K562 (cell line): Measurements from ENCODE around the gene DBNDD1. TPM values are rescaled to one million over a fixed set of nuclear protein-coding genes. Genes with fewer than 3 reads are reported as not detected.

Experiments
- ATAC-seq: fragments of 200-7000 bp; cut with Tn5 transposase; 3 replicates; pipeline ENCODE4 v1.9.1; 2020; ENCODE audit warnings: moderate library complexity
- BruUV-seq: library from RNA; stranded (reverse); fragments of 400-500 nt; replicated peaks from 2 replicates; lab custom pipeline; 2021; lab: Mats Ljungman, UMichigan
- CTCF ChIA-PET: fragments of 300-600 bp; formaldehyde crosslinking; extraction: SDS; loops from one replicate; lab custom pipeline; 2021; ENCODE audit warnings: low intra/inter-chr PET ratio; lab: Yijun Ruan, JAX
- POLR2A ChIA-PET: fragments of 300-600, 350-650 bp; sonication (Branson Sonifier 250); formaldehyde crosslinking; extraction: SDS; loops from one replicate; lab custom pipeline; 2021; ENCODE audit warnings: antibody characterized with exemption, inconsistent platforms; lab: Yijun Ruan, JAX
- DNase-seq, 4 experiments: peaks; one replicate each; pipeline versions ENCODE4 v3.0.0 to v3.0.0-alpha.2; 2011 to 2018; ENCODE audit warnings: low spot score in 3 of 4, mixed read lengths in 3 of 4; ENCODE audit errors: extremely low read depth in 1 of 4
- FAIRE-seq: peaks from 2 replicates; lab custom pipeline; 2011; peaks lifted over from hg19 to GRCh38; lab: Jason Lieb, UNC
- H2AFZ ChIP-seq: 2 replicates; pipeline ENCODE4 v1.6.0; 2011; ENCODE audit warnings: low read depth, low read length, control low read depth, inconsistent platforms
- H3K27ac ChIP-seq: fragments of 200-600 bp; 3 replicates; pipeline ENCODE4 v1.8.0; 2011; ENCODE audit warnings: low read depth, mild to moderate bottlenecking, control low read depth, inconsistent platforms, low read length, moderate library complexity, mixed read lengths; ENCODE audit errors: extremely low read depth
- H3K27me3 ChIP-seq, 2 experiments: fragments of 300-600 bp in 1 of 2; 2 replicates in 1 of 2; 3 replicates in 1 of 2; pipeline versions ENCODE4 v1.6.0 to v1.8.0; 2011; ENCODE audit warnings: inconsistent platforms in 2 of 2, low read length in 2 of 2, mild to moderate bottlenecking in 1 of 2, mixed read lengths in 1 of 2, moderate library complexity in 1 of 2; ENCODE audit not compliant: control insufficient read depth in 2 of 2, insufficient read depth in 2 of 2
- H3K36me3 ChIP-seq: fragments of 300-600 bp; 3 replicates; pipeline ENCODE4 v1.8.0; 2011; ENCODE audit warnings: mild to moderate bottlenecking, low read length, inconsistent platforms; ENCODE audit not compliant: control insufficient read depth, insufficient read depth
- H3K4me1 ChIP-seq, 2 experiments: fragments of 200-600 bp in 1 of 2; replicated peaks in 1 of 2; 2 replicates in 1 of 2; 3 replicates in 1 of 2; pipeline versions ENCODE4 v1.5.1 to v1.8.0; 2011; ENCODE audit warnings: inconsistent platforms in 2 of 2, low read length in 2 of 2, mild to moderate bottlenecking in 1 of 2, mixed read lengths in 1 of 2, moderate library complexity in 1 of 2; ENCODE audit not compliant: control insufficient read depth in 2 of 2, insufficient read depth in 2 of 2
- H3K4me2 ChIP-seq: 2 replicates; pipeline ENCODE4 v1.6.1; 2011; ENCODE audit warnings: low read length, control low read depth, inconsistent platforms, mixed read lengths; ENCODE audit not compliant: insufficient read depth
- H3K4me3 ChIP-seq: fragments of 200-600 bp; sonication (generic), shearing (Covaris generic); 2 replicates; pipeline ENCODE4 v1.5.1; 2016; ENCODE audit warnings: control low read depth, inconsistent platforms
- H3K79me2 ChIP-seq: fragments of 200-600 bp; 3 replicates; pipeline ENCODE4 v1.8.0; 2011; ENCODE audit warnings: low read length, inconsistent platforms; ENCODE audit not compliant: control insufficient read depth, insufficient read depth
- H3K9ac ChIP-seq, 2 experiments: 2 replicates each; pipeline versions ENCODE4 v1.6.0 to v1.6.1; 2011; ENCODE audit warnings: low read depth in 2 of 2, low read length in 2 of 2, control low read depth in 1 of 2, inconsistent platforms in 1 of 2, mild to moderate bottlenecking in 1 of 2, mixed read lengths in 1 of 2; ENCODE audit not compliant: insufficient read depth in 1 of 2
- H3K9me1 ChIP-seq: one replicate; pipeline ENCODE4 v1.6.0; 2011; ENCODE audit warnings: inconsistent platforms, mild to moderate bottlenecking, low read length, moderate library complexity; ENCODE audit not compliant: control insufficient read depth, insufficient read depth
- H3K9me3 ChIP-seq: replicated peaks from 2 replicates; pipeline ENCODE4 v1.5.1; 2011; ENCODE audit warnings: low read depth, low read length, inconsistent platforms; ENCODE audit not compliant: control insufficient read depth, insufficient read depth
- H4K20me1 ChIP-seq: replicated peaks from 2 replicates; pipeline ENCODE4 v1.6.1; 2011; ENCODE audit warnings: low read length, inconsistent platforms, mixed read lengths; ENCODE audit not compliant: control insufficient read depth, insufficient read depth
- ETV1 ChIP-seq: fragments of 450-650 bp; conservative IDR thresholded peaks from 2 replicates; pipeline ENCODE4 v1.6.1; 2016; ENCODE audit warnings: missing genetic modification characterization, control low read depth, low read depth, missing compliant biosample characterization
- POLR2G ChIP-seq: fragments of 200-400 bp; formaldehyde crosslinking; IDR thresholded peaks from 2 replicates; pipeline ENCODE4 v1.6.1; 2017; ENCODE audit warnings: low read depth, mild to moderate bottlenecking, antibody characterized with exemption, low read length, moderate library complexity
- PURB ChIP-seq: sonication (generic); formaldehyde crosslinking; IDR thresholded peaks from 2 replicates; pipeline ENCODE4 v1.9.0; 2021; ENCODE audit warnings: low read depth, mild to moderate bottlenecking, missing genetic modification reagents
- ZBTB1 ChIP-seq: sonication (generic); formaldehyde crosslinking; IDR thresholded peaks from 2 replicates; pipeline ENCODE4 v1.8.1; 2023; ENCODE audit warnings: missing genetic modification reagents, low read depth, mild to moderate bottlenecking, borderline replicate concordance
- ZBTB17 ChIP-seq: fragments of 450-650 bp; formaldehyde crosslinking; IDR thresholded peaks from 2 replicates; pipeline ENCODE4 v1.4.0; 2020; ENCODE audit warnings: mild to moderate bottlenecking
- ZNF23 ChIP-seq: fragments of 250-450 bp; sonication (Bioruptor Pico); IDR thresholded peaks from 2 replicates; pipeline ENCODE4 v1.4.0; 2020; ENCODE audit warnings: mild to moderate bottlenecking
- WGBS: fragments of 100-300 bp; shearing (Covaris generic); methylation state at CpG from one replicate; pipeline ENCODE4 v1.1.6; 2016; ENCODE audit warnings: low coverage, mixed read lengths; ENCODE audit not compliant: insufficient coverage; ENCODE audit errors: missing lambda C conversion rate; 5-methylcytosine and 5-hydroxymethylcytosine counted together
- in situ Hi-C: fragments of 300-500 bp; cut with MboI; formaldehyde crosslinking; loops from 4 replicates; pipeline ENCODE4 v1.15.0; 2018; ENCODE audit warnings: inconsistent platforms, mixed read lengths
- intact Hi-C: fragments of 100-400 bp; cut with micrococcal nuclease; formaldehyde crosslinking; loops from 2 replicates; pipeline ENCODE4 v1.14.2; 2022
- polyA plus RNA-seq, 8 experiments: library from polyadenylated mRNA; depleted of rRNA in 4 of 8; stranded (reverse) in 5 of 8; unstranded in 3 of 8; fragments of >200 nt; fragmentation: Nextera tagmentation in 2 of 8; fragmentation: Illumina TruSeq in 1 of 8; extraction: Ambion mirVana in 2 of 8; extraction: Trizol in 1 of 8; gene quantifications; 2 replicates each; pipeline versions ENCODE4 v1.2.1 to v1.2.3, GENCODE V29; 2011 to 2014; ENCODE audit warnings: inconsistent platforms in 1 of 8, missing spikeins in 1 of 8
- total RNA-seq, 7 experiments: library from RNA; depleted of rRNA in 6 of 7; stranded (reverse); fragments of >200 nt in 6 of 7; fragmentation: Illumina TruSeq in 2 of 7; extraction: Trizol in 2 of 7; gene quantifications; 2 replicates each; pipeline versions ENCODE4 v1.2.1 to v1.2.3, GENCODE V29; 2011 to 2021; ENCODE audit warnings: low replicate concordance in 1 of 7

Gene DBNDD1
- total and polyA plus RNA-seq, 9 of the 15 experiments (the other 6 are each of a cell fraction or from before 2014, with no cell fraction given) = 0.55 to 13.0 (median 5.8) TPM

GRCh38 chr16:90037276-90037675 lies 18.0 kb upstream of the DBNDD1 start:
- no peak for FAIRE-seq

DNA sequence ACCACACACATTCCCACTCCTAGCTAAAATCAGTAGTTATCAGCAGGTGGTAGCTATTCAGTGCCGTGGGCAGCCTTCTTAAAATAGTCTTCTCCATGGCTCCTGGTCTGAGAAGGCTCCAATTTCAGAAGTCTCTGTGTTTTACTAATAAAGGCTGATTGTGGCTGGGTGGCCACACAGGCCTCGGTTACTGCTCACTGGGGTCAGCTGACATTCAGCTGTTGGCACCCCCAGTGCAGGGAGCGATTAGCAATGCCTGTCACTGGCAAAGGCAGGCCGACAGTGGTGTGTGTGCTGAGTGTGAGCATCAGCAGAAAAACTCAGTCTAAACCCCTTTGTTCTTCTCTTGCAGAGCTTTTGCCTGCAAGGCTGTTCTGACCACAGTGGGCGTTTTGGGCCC lies 16.6 kb upstream of the DBNDD1 start:
- no peak for FAIRE-seq
- H3K36me3 ChIP-seq = peaks cover 90% of the 10 kb centered on the region; the same call in 2 of the 3 replicates
- H3K27ac ChIP-seq = no peak overlapping the region
- POLR2A ChIA-PET = interaction anchor here (3.7 kb wide), 1 partner anchor 10 kb away, joined by 14 read pairs; no protein-coding TSS in a partner anchor
- peaks cover 5% of the 10 kb centered on the region for H3K9me1 ChIP-seq
- no peaks in the 10 kb centered on the region; a peak in 1 of 5 replicates for H3K27me3 ChIP-seq
- WGBS = 77% methylated on average over 5 of the region's 5 CpGs
- TF ChIP-seq ETV1 (no peak), ZNF23 (peak; percentile 74; the same call in 1 of the 2 replicates), ZBTB17 (CRISPR knock-in tag) (peak; percentile 81)
- TF ChIP-seq, all 486 proteins: peak for 2
- Histone ChIP-seq H4K20me1 (peaks cover 12% of the 10 kb centered on the region), H3K9me3 (no peaks in the 10 kb centered on the region), H2AFZ (no peak overlapping the region), H3K9ac (peak overlapping the region in 1 of 2 experiments; percentile 32; a peak in 1 of 4 replicates), H3K4me1 (peaks cover 0 to 9% of the 10 kb centered on the region in 2 experiments; a peak in 1 of 5 replicates), H3K79me2 (no peaks in the 10 kb centered on the region), H3K4me2 (no peak overlapping the region), H3K4me3 (no peak overlapping the region)
- in situ Hi-C loops = no loop called here
- CTCF ChIA-PET = no interaction called here
- no peak for DNase-seq
- intact Hi-C loops = no loop called here
- no peak for ATAC-seq
- BruUV-seq = no TSS peak

More at GRCh38 chr16:90037276-90037675, 18.0 kb upstream of the DBNDD1 start:
- in situ Hi-C loops = no loop called here
- DNase-seq (no peak), ATAC-seq (no peak)
- Histone ChIP-seq H2AFZ (no peak overlapping the region), H3K9me1 (no peaks in the 10 kb centered on the region), H4K20me1 (peaks cover 5% of the 10 kb centered on the region), H3K4me2 (no peak overlapping the region), H3K79me2 (no peaks in the 10 kb centered on the region), H3K36me3 (peaks cover 79% of the 10 kb centered on the region; the same call in 2 of the 3 replicates), H3K9me3 (no peaks in the 10 kb centered on the region), H3K27ac (no peak overlapping the region), H3K4me3 (no peak overlapping the region), H3K27me3 (no peaks in the 10 kb centered on the region), H3K9ac (no peak overlapping the region; a peak in 1 of 4 replicates), H3K4me1 (peaks cover 0 to 10% of the 10 kb centered on the region in 2 experiments; a peak in 2 of 5 replicates)
- TF ChIP-seq PURB (CRISPR knock-in tag) (no peak), ZBTB1 (no peak), POLR2G (0 out of 2 replicates have a peak, but pooled peaks have one; percentile 16)
- CTCF ChIA-PET = no interaction called here
- WGBS = 82% methylated on average over 10 of the region's 12 CpGs
- no TSS peak for BruUV-seq
- POLR2A ChIA-PET = interaction anchor here (0.7 to 3.7 kb wide), 4 partner anchors 9 to 19 kb away, joined by 3 to 14 read pairs (median 4); no protein-coding TSS in a partner anchor
- intact Hi-C loops = no loop called here
